OCI-LY7 (cell line): ENCODE measurements around the gene FAIM2. TPM values are rescaled to one million over a fixed set of nuclear protein-coding genes. Genes with fewer than 3 reads are reported as not detected.

Source experiments
- BruUV-seq: library from RNA; stranded (reverse); fragments of 400-500 nt; replicated peaks from 2 replicates; lab custom pipeline; 2021; lab: Mats Ljungman, UMichigan
- CTCF ChIA-PET: fragments of 300-600 bp; sonication (Branson Sonifier 250); formaldehyde crosslinking; loops from one replicate; lab custom pipeline; 2022; ENCODE audit warnings: antibody characterized with exemption; ENCODE audit not compliant: unreplicated experiment; lab: Charles Lee
- POLR2A ChIA-PET: fragments of 300-600 bp; sonication (Branson Sonifier 250); formaldehyde crosslinking; loops from one replicate; lab custom pipeline; 2022; ENCODE audit warnings: antibody characterized with exemption; lab: Charles Lee
- DNase-seq: peaks from one replicate; pipeline ENCODE4 v3.0.0-alpha.2; 2015; ENCODE audit warnings: low spot score
- H2AFZ ChIP-seq: fragments of 200-600 bp; sonication (generic), shearing (Covaris generic); 2 replicates; pipeline ENCODE4 v1.6.1; 2014; ENCODE audit warnings: mild to moderate bottlenecking, antibody characterized with exemption, low read length, moderate library complexity
- H3K27ac ChIP-seq: fragments of 200-600 bp; sonication (generic); 2 replicates; pipeline ENCODE4 v1.5.1; 2014; ENCODE audit warnings: mixed run types, low read depth, mild to moderate bottlenecking, moderate library complexity, low read length, inconsistent platforms; ENCODE audit not compliant: poor library complexity, severe bottlenecking
- H3K36me3 ChIP-seq: fragments of 200-600 bp; sonication (generic); 2 replicates; pipeline ENCODE4 v1.6.1; 2014; ENCODE audit warnings: mild to moderate bottlenecking, antibody characterized with exemption, low read length, moderate library complexity, mixed read lengths; ENCODE audit not compliant: insufficient read depth
- H3K4me1 ChIP-seq: fragments of 200-600 bp; sonication (generic); 2 replicates; pipeline ENCODE4 v1.5.1; 2014; ENCODE audit warnings: mild to moderate bottlenecking, low read length; ENCODE audit not compliant: insufficient read depth, poor library complexity, severe bottlenecking
- H3K4me2 ChIP-seq: fragments of 200-600 bp; sonication (generic); 2 replicates; pipeline ENCODE4 v1.6.1; 2014; ENCODE audit warnings: mild to moderate bottlenecking, low read length
- H3K4me3 ChIP-seq: fragments of 200-600 bp; sonication (generic); 2 replicates; pipeline ENCODE4 v1.5.1; 2014; ENCODE audit warnings: mild to moderate bottlenecking, low read depth, low read length; ENCODE audit not compliant: poor library complexity, severe bottlenecking
- H3K79me2 ChIP-seq: fragments of 200-600 bp; sonication (generic); 2 replicates; pipeline ENCODE4 v1.6.1; 2016; ENCODE audit warnings: low read depth, mild to moderate bottlenecking, low read length, moderate library complexity, mixed read lengths; ENCODE audit not compliant: insufficient read depth
- H3K9me2 ChIP-seq: fragments of 200-600 bp; sonication (generic); 2 replicates; pipeline ENCODE4 v1.6.1; 2016; ENCODE audit warnings: mild to moderate bottlenecking, low read length, mixed read lengths; ENCODE audit not compliant: insufficient read depth
- H3K9me3 ChIP-seq: fragments of 200-600 bp; sonication (generic); 2 replicates; pipeline ENCODE4 v1.6.1; 2014; ENCODE audit warnings: mild to moderate bottlenecking, mixed run types, low read length, mixed read lengths
- H4K20me1 ChIP-seq: fragments of 200-600 bp; sonication (generic); 2 replicates; pipeline ENCODE4 v1.6.1; 2014; ENCODE audit warnings: mild to moderate bottlenecking, antibody characterized with exemption, low read length, moderate library complexity, mixed read lengths; ENCODE audit not compliant: insufficient read depth
- EZH2phosphoT487 ChIP-seq: fragments of 200-600 bp; sonication (generic); IDR thresholded peaks from 2 replicates; pipeline ENCODE4 v1.6.1; 2018; ENCODE audit warnings: low read depth, borderline replicate concordance, mild to moderate bottlenecking, mixed run types, antibody characterized with exemption, low read length, moderate library complexity, mixed read lengths
- intact Hi-C: fragments of 100-400 bp; cut with micrococcal nuclease; formaldehyde crosslinking; loops from one replicate; pipeline ENCODE4 v1.10.0; 2022; ENCODE audit not compliant: unreplicated experiment
- total RNA-seq, 2 experiments: library from RNA; depleted of rRNA in 1 of 2; stranded (reverse); fragments of >200 nt in 1 of 2; shearing (Covaris generic) in 1 of 2; gene quantifications; 2 replicates each; pipeline ENCODE4 v1.2.3, GENCODE V29; 2014 to 2022
- TF ChIP-seq, protein P1 (sequence below): fragments of 200-600 bp; sonication (generic); conservative IDR thresholded peaks from 2 replicates; pipeline ENCODE4 v1.5.1; 2014; ENCODE audit warnings: mild to moderate bottlenecking, antibody characterized with exemption, low read length, moderate library complexity, mixed read lengths

FAIM2 gene
- total RNA-seq, 2 experiments from 2014 or later = 0.10 TPM; not detected in 1

DNA sequence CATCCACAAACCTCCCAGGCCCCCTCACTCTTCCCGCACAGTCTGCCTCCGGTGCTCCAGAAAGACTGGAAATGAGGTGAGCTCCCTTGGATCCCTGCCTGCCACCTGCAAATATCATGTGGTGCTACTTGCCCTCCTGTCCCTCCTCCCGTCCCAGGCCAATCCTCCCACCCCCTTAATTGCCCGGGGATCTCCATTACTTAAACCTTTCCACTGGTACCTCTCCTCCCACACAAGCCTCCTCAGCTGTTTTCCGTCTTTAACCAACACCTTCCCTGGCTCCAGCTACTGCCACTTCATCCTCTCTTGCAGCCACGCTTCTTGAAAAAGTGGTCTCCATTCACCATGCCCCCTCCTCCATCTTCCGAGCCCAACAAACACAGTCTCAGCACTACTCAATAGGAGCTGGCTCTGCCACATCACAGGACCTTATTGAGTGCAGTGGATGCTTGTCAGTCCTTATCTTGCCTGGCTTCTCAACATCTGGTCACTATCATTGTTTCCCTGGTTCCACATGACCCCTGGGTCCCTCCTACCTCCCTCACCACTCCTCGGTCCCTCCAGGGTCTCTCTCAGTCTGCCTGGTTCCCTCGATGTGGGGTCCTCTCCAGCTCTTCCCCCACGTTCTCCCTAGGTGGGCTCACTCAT lies 11.5 kb downstream of the FAIM2 start:
- no peak overlapping the region for H3K27ac ChIP-seq
- no peaks in the 10 kb centered on the region for H4K20me1 ChIP-seq
- no peaks in the 10 kb centered on the region for H3K4me1 ChIP-seq
- BruUV-seq = no TSS peak
- intact Hi-C loops = no loop called here
- no peaks in the 10 kb centered on the region for H3K79me2 ChIP-seq
- H2AFZ ChIP-seq = no peak overlapping the region
- H3K9me2 ChIP-seq = no peaks in the 10 kb centered on the region
- H3K36me3 ChIP-seq = no peaks in the 10 kb centered on the region
- ChIA-PET CTCF (no interaction called here), POLR2A (no interaction called here)
- no peaks in the 10 kb centered on the region for H3K9me3 ChIP-seq
- TF ChIP-seq, protein P1, sequence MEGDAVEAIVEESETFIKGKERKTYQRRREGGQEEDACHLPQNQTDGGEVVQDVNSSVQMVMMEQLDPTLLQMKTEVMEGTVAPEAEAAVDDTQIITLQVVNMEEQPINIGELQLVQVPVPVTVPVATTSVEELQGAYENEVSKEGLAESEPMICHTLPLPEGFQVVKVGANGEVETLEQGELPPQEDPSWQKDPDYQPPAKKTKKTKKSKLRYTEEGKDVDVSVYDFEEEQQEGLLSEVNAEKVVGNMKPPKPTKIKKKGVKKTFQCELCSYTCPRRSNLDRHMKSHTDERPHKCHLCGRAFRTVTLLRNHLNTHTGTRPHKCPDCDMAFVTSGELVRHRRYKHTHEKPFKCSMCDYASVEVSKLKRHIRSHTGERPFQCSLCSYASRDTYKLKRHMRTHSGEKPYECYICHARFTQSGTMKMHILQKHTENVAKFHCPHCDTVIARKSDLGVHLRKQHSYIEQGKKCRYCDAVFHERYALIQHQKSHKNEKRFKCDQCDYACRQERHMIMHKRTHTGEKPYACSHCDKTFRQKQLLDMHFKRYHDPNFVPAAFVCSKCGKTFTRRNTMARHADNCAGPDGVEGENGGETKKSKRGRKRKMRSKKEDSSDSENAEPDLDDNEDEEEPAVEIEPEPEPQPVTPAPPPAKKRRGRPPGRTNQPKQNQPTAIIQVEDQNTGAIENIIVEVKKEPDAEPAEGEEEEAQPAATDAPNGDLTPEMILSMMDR = no peak
- TF ChIP-seq EZH2phosphoT487 = no peak
- no peak for DNase-seq
- no peak overlapping the region for H3K4me2 ChIP-seq
- H3K4me3 ChIP-seq = no peak overlapping the region

DNA sequence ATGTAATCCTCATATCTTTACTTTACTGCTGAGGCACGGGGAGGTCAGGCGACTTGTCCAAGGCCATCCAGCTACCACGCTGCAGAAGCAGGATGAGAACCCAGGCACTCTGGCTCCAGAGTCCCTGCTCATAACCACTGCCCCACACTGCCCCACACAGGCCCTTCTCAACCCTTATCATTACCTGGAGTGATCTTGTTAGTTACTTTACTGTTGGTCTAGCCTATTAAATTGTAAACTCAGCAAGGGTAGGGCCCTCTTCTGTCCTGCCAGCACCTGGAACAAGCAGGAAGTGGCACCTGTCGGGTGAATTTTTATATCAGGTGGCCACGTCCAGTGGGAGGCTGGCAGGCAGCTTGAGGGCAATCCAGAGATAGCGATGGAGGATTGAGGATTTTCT lies 12.2 kb downstream of the FAIM2 start:
- no TSS peak for BruUV-seq
- intact Hi-C loops = no loop called here
- TF ChIP-seq, protein P1 = no peak
- H3K27ac ChIP-seq = no peak overlapping the region
- H3K9me3 ChIP-seq = no peaks in the 10 kb centered on the region
- POLR2A ChIA-PET = no interaction called here
- H3K4me2 ChIP-seq = no peak overlapping the region
- H2AFZ ChIP-seq = no peak overlapping the region
- no peaks in the 10 kb centered on the region for H3K4me1 ChIP-seq
- H3K9me2 ChIP-seq = no peaks in the 10 kb centered on the region
- no peaks in the 10 kb centered on the region for H3K36me3 ChIP-seq
- H4K20me1 ChIP-seq = no peaks in the 10 kb centered on the region
- DNase-seq = no peak
- H3K79me2 ChIP-seq = no peaks in the 10 kb centered on the region
- H3K4me3 ChIP-seq = no peak overlapping the region
- CTCF ChIA-PET = interaction anchor here (1.0 kb wide), 1 partner anchor 10 kb away, joined by 3 read pairs; no protein-coding TSS in a partner anchor

DNA sequence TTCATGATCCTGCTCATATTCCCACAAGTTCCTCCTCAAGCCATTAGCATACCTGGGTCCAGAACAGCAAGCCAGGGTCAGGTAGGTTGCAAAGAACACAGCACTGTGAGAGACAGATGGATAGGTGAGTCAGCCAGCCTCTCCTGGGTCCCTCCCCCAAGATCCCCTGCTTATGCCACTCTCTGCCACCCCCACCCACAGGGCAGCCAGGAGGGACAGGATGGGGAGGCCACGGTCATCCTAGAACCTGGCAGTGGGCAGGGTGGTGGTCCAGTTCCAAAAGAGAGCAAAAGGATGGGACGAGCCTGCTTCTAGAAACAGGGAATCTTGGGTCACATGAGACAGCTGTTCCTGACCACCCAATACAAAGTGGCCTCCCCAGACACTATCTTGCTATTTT lies 12.7 kb downstream of the FAIM2 start:
- TF ChIP-seq, protein P1 = no peak
- TF ChIP-seq EZH2phosphoT487 = no peak
- Histone ChIP-seq H3K36me3 (no peaks in the 10 kb centered on the region), H3K79me2 (no peaks in the 10 kb centered on the region), H4K20me1 (no peaks in the 10 kb centered on the region), H3K4me1 (no peaks in the 10 kb centered on the region), H3K27ac (no peak overlapping the region), H3K9me3 (no peaks in the 10 kb centered on the region), H3K9me2 (no peaks in the 10 kb centered on the region), H3K4me3 (no peak overlapping the region), H2AFZ (no peak overlapping the region), H3K4me2 (no peak overlapping the region)
- BruUV-seq = no TSS peak
- intact Hi-C loops = no loop called here
- ChIA-PET CTCF (interaction anchor here (1.0 kb wide), 1 partner anchor 10 kb away, joined by 3 read pairs; no protein-coding TSS in a partner anchor), POLR2A (no interaction called here)
- DNase-seq = no peak
